ENCODE data around the gene SLC27A6. TPM values are rescaled to one million over a fixed set of nuclear protein-coding genes. Genes with fewer than 3 reads are reported as not detected.
"Not testable (repeated sequence)": the region's sequence is repeated elsewhere in the genome, so short reads cannot be mapped to it uniquely, and the experiment has no call there.

SLC27A6 gene
- total RNA-seq, 4 donors from 2014 or later, result not detected

GRCh38 chr5:129027260-129027659 is 62.0 kb downstream of the SLC27A6 start:
- DNase-seq, result no peak
- no peaks in the 10 kb centered on the region for H3K27me3 ChIP-seq
- no peaks in the 10 kb centered on the region for H3K4me1 ChIP-seq
- H3K9me3 ChIP-seq, result no peaks in the 10 kb centered on the region
- no peak overlapping the region for H3K27ac ChIP-seq
- H3K36me3 ChIP-seq, result no peaks in the 10 kb centered on the region
- no peak overlapping the region for H3K4me3 ChIP-seq
- TF ChIP-seq POLR2A (IDR thresholded peaks at IDR 0.05) (no peak), CTCF (IDR thresholded peaks at IDR 0.05) (no peak)

- no peak overlapping the region for H3K4me3 ChIP-seq
- H3K27ac ChIP-seq, result no peak overlapping the region
- TF ChIP-seq POLR2A (IDR thresholded peaks at IDR 0.05), result no peak
- no peak for TF ChIP-seq CTCF (IDR thresholded peaks at IDR 0.05)
- H3K4me1 ChIP-seq, result no peaks in the 10 kb centered on the region
- no peaks in the 10 kb centered on the region for H3K36me3 ChIP-seq
- H3K27me3 ChIP-seq, result no peaks in the 10 kb centered on the region
- DNase-seq, result no peak
- H3K9me3 ChIP-seq, result no peaks in the 10 kb centered on the region
These were observed 66.8 kb downstream of the SLC27A6 start for GRCh38 chr5:129031886-129032683.

GRCh38 chr5:129036257-129036656 is 71.0 kb downstream of the SLC27A6 start:
- H3K27ac ChIP-seq, DNase-seq, H3K36me3 ChIP-seq, H3K9me3 ChIP-seq, H3K4me1 ChIP-seq, H3K27me3 ChIP-seq, H3K4me3 ChIP-seq: not testable (repeated sequence)

- no peak for DNase-seq
- H3K36me3 ChIP-seq, result no peaks in the 10 kb centered on the region
- H3K4me3 ChIP-seq, result no peak overlapping the region
- TF ChIP-seq CTCF (IDR thresholded peaks at IDR 0.05) (no peak), POLR2A (IDR thresholded peaks at IDR 0.05) (no peak)
- H3K27ac ChIP-seq, result no peak overlapping the region
- H3K4me1 ChIP-seq, result no peaks in the 10 kb centered on the region
- no peaks in the 10 kb centered on the region for H3K27me3 ChIP-seq
- H3K9me3 ChIP-seq, result no peaks in the 10 kb centered on the region
These were observed 76.1 kb downstream of the SLC27A6 start for GRCh38 chr5:129041196-129041881.

- no peaks in the 10 kb centered on the region for H3K36me3 ChIP-seq
- no peak for TF ChIP-seq POLR2A (IDR thresholded peaks at IDR 0.05)
- no peak for TF ChIP-seq CTCF (IDR thresholded peaks at IDR 0.05)
- H3K4me1 ChIP-seq, result no peaks in the 10 kb centered on the region
- no peaks in the 10 kb centered on the region for H3K9me3 ChIP-seq
- no peak overlapping the region for H3K4me3 ChIP-seq
- H3K27ac ChIP-seq, result no peak overlapping the region
- no peaks in the 10 kb centered on the region for H3K27me3 ChIP-seq
- DNase-seq, result no peak
These were observed 77.0 kb downstream of the SLC27A6 start for GRCh38 chr5:129042306-129042705.

- no peak for DNase-seq
- H3K4me1 ChIP-seq, result no peaks in the 10 kb centered on the region
- H3K9me3 ChIP-seq, result no peaks in the 10 kb centered on the region
- H3K27ac ChIP-seq, result no peak overlapping the region
- H3K36me3 ChIP-seq, result no peaks in the 10 kb centered on the region
- TF ChIP-seq CTCF (IDR thresholded peaks at IDR 0.05) (no peak), POLR2A (IDR thresholded peaks at IDR 0.05) (no peak)
- no peak overlapping the region for H3K4me3 ChIP-seq
- no peaks in the 10 kb centered on the region for H3K27me3 ChIP-seq
These were observed 78.6 kb downstream of the SLC27A6 start for GRCh38 chr5:129043894-129044293.

All from Peyer's patch (tissue), 4 donors.